ENCODE data around the gene VPS37D. TPM values are rescaled to one million over a fixed set of nuclear protein-coding genes. Genes with fewer than 3 reads are reported as not detected.

VPS37D gene
- total RNA-seq, 1 donor from 2014 or later, result 1.3 TPM

DNA sequence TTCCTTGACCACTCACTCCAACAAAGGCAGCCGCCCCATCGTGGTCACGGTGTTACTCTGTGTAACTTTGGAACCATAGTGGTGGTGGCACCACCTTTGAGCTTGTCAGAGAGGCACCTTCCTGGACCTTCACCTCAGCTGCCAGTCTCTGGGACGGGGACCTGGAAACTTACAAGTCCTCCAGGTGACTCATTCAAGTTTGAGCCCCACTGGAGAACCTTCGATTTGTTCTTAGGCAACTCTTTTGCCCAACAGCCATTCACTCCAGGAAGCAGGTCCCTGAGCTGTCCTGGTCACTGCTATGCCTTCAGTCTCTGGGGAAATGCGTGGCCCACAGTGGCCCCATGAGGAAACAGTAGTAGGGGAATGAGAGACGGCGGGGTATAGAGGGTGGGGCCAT is 34.6 kb downstream of the VPS37D start:
- Histone ChIP-seq H3K27me3 (no peaks in the 10 kb centered on the region), H3K27ac (no peak overlapping the region), H3K36me3 (peaks cover 28 to 54% of the 10 kb centered on the region in 2 donors), H3K4me1 (peaks cover 0 to 16% of the 10 kb centered on the region in 2 donors), H3K9me3 (no peaks in the 10 kb centered on the region), H3K4me3 (no peak overlapping the region)
- intact Hi-C loops (cut with DNase I), result no loop called here
- no peak for TF ChIP-seq CTCF (IDR thresholded peaks at IDR 0.05)
- no peak for DNase-seq (ENCODE audit: low spot score in 2 of 2)

DNA sequence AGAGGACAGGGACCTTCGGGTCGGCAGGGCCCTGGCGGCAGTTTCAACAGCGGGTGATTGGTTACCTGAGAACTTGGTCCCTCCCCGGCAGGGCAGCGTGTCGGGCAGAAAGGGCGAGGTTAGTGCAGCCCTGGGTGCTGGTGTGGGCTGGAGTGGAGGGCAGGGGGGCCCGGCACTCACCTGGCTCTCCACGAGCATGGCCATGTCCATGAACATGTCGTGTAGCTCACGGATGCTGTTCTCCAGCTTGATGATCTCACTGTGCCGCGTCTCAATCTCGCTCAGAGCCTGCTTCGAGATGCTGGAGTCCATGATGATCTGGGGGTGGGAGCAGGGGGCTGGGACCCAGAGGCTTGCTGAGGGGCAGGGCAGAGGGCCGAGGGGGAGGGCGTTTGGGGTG is 35.0 kb downstream of the VPS37D start:
- DNase-seq (ENCODE audit: low spot score in 2 of 2), result no peak
- TF ChIP-seq CTCF (IDR thresholded peaks at IDR 0.05), result no peak
- H3K4me3 ChIP-seq, result no peak overlapping the region
- peaks cover 24 to 49% of the 10 kb centered on the region in 2 donors for H3K36me3 ChIP-seq
- H3K9me3 ChIP-seq, result no peaks in the 10 kb centered on the region
- H3K27me3 ChIP-seq, result no peaks in the 10 kb centered on the region
- intact Hi-C loops (cut with DNase I), result no loop called here
- no peak overlapping the region for H3K27ac ChIP-seq
- H3K4me1 ChIP-seq, result peaks cover 0 to 16% of the 10 kb centered on the region in 2 donors

DNA sequence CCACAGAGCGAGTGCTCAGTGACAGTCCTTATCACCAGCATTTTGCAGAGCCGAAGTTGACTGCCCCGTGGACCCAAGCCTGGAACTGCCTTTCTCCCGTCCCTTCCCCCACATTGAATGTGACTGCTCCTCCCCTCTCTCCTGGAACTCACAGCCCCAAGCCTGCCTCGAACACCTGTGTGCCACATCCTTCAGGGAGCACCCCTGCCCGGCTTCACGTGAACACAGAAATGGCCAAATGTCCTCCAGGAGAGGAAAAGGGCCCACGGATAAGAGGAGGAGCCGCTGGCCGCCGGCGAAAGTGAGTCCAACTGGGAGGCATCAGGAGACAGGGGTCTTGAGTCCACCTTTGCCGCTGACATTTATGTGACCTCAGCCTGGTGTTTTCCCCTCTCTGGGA is 35.6 kb downstream of the VPS37D start:
- Histone ChIP-seq H3K4me3 (no peak overlapping the region), H3K4me1 (peaks cover 0 to 16% of the 10 kb centered on the region in 2 donors), H3K9me3 (no peaks in the 10 kb centered on the region), H3K27ac (no peak overlapping the region), H3K27me3 (no peaks in the 10 kb centered on the region), H3K36me3 (peaks cover 18 to 44% of the 10 kb centered on the region in 2 donors)
- no peak for DNase-seq (ENCODE audit: low spot score in 2 of 2)
- no peak for TF ChIP-seq CTCF (IDR thresholded peaks at IDR 0.05)
- intact Hi-C loops (cut with DNase I), result no loop called here

DNA sequence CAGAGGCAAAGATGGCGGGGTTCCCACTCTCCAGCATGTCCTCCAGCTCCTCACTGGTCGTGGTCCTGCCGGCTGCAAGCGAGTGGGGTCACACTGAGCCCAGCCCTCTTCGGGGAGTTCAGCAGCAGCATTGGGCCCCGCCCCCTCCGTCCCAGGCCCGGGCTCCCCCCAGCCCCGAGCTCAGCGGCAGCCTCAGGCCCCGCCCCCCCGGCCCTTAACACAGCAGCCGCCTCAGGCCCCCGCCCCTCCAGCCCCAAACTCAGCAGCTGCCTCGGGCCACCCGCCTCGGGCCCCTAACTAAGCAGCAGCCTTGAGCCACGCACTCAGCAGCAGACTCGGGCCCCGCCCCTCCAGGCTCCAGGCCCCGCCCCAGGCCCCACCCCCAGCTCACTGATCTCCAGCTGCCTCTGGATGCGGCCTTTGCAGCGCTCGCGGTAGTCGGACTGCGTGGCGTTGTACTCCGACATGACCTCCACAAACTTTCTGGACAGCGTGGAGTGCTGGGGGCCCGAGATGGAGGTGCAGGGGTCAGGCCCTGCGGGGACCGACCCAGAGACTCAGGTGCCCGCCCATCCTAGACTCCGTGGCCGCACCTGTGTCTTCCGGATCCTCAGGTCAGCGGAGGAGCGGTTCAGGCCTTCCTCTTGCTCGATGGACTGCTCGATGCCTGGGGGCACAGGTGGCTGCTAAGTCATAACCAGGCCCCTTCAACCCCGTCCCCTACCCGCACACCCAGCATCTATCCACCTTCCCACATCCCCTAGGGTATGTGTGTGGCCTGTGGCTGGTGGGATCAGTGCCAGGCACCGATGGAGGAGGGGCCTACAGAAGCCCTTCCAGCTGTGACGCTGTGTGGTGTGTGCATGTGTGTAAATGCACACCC is 36.4 kb downstream of the VPS37D start:
- peaks cover 14 to 36% of the 10 kb centered on the region in 2 donors for H3K36me3 ChIP-seq
- intact Hi-C loops (cut with DNase I), result no loop called here
- H3K4me1 ChIP-seq, result peaks cover 0 to 16% of the 10 kb centered on the region in 2 donors
- no peaks in the 10 kb centered on the region for H3K9me3 ChIP-seq
- peak overlapping the region in 1 of 2 donors; percentile 15 for H3K4me3 ChIP-seq
- H3K27me3 ChIP-seq, result no peaks in the 10 kb centered on the region
- TF ChIP-seq CTCF (IDR thresholded peaks at IDR 0.05), result no peak
- no peak for DNase-seq (ENCODE audit: low spot score in 2 of 2)
- peak overlapping the region in 1 of 2 donors; percentile 63 for H3K27ac ChIP-seq

GRCh38 chr7:73704640-73705550 is 37.3 kb downstream of the VPS37D start:
- Histone ChIP-seq H3K27ac (peak overlapping the region; percentile 27 to 63), H3K36me3 (peaks cover 8 to 27% of the 10 kb centered on the region in 2 donors), H3K27me3 (no peaks in the 10 kb centered on the region), H3K9me3 (no peaks in the 10 kb centered on the region), H3K4me1 (peaks cover 0 to 16% of the 10 kb centered on the region in 2 donors), H3K4me3 (peak overlapping the region in 1 of 2 donors; percentile 7)
- intact Hi-C loops (cut with DNase I), result no loop called here
- no peak for TF ChIP-seq CTCF (IDR thresholded peaks at IDR 0.05)
- peak; percentile 38 to 78 for DNase-seq (ENCODE audit: low spot score in 2 of 2)
